Hematopoietic multipotent progenitor cell treated with erythropoietin and hydrocortisone succinate and interleukin-3 and kit ligand, for 6 days (in vitro differentiated cells): ENCODE measurements around the gene AOPEP.

Source experiments
- DNase-seq: peaks from one replicate; pipeline ENCODE4 v3.0.0-alpha.2; 2015

The AOPEP gene

GRCh38 chr9:94975480-94975879, 249.0 kb downstream of the AOPEP start:
- DNase-seq: no peak

- no peak for DNase-seq
These were observed 249.6 kb downstream of the AOPEP start for GRCh38 chr9:94976077-94976476.

DNA sequence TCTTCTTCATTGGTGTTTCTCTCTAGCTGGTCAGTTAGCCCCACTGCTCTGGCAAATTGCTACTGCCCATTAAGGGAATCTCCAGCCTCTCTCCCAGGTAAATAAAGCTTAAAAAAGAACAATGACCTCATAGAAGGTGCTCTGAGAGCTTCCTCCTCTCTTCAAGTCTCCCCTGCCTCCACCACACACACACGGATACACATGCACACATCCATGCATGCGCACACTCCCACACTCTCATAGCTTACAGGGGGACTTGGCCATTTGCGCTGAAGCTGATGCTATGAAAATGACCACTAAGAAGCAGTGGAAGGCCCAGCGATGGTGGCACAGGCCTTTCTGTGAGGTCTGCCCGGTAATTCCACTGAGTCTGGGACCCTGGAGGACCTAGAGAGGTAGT, 250.9 kb downstream of the AOPEP start:
- DNase-seq: no peak

GRCh38 chr9:94979904-94980507, 253.5 kb downstream of the AOPEP start:
- DNase-seq: no peak

DNA sequence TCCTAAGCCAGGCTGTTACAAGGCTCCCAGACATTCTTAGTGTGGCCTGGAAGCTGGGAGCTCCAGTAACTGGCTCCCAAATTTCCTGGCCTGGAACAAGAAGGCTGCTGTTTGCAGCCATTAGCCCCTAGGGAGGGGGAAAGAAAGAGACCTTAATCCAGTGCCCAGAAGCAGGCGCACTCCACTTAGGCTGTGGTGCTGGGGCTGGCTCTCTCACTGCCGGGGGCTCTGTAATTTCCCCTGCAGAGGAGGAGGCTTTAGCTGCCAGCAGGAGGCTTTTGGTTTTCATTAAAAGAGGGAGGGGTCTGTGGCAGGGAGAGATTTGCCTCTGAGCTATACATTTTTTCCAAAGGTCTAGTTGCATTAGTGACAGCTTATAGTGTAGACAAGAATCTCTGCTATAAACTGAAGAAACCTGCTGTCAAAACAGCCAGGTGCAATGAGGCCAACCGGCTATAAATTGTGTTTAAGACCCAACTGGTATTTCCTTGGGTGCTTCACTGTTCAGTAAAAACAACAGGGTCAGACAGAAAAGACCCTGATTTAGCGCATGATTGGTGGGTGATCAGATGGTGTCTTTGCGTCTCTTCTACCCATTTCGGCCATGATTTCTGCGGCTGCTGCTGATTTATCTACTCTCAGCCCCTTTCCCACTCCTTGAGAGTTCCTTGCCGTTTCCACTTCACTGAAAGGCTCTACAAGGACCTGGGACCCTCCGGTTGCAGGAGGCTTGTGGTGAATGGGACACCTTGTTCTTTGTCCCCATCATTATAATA, 254.6 kb downstream of the AOPEP start:
- DNase-seq: no peak

GRCh38 chr9:94981723-94982090, 255.2 kb downstream of the AOPEP start:
- no peak for DNase-seq

DNA sequence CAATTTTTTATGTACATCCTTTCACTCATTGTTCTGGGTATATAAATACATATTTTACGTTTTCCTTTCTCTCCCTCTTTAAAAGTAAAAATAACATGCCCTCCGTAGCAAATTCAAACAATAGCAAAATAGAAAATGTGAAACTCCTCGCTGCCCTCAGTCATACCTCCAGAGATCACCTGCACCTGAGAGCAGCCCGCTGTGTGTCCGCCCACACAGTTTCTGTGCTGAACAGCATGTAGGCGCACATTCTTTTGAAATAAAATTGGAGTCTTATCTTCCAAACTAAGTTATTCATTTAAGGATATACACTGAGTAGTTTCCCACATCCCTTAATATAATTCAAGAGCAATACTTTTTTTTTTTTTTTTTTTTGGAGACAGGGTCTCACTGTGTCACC, 255.7 kb downstream of the AOPEP start:
- no peak for DNase-seq

DNA sequence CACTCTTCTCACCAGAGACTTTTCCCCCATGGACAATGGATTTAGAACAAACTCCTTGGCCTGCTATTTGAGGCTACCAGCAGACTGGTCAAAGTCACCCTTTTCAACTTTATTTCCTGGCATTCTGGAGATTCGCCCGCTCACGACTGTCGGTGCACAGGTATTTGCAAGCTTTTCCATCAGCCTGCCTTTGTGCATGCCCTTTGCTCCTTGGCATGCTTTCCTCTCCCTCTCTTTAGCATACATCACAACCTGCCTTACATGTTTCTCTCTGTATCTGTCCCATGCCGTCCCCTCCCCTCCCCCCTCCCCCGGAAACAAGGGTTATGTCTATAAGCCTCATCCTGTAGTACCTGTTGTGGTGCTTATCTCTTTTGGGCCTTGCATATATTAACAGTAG, 257.1 kb downstream of the AOPEP start:
- DNase-seq: no peak

DNA sequence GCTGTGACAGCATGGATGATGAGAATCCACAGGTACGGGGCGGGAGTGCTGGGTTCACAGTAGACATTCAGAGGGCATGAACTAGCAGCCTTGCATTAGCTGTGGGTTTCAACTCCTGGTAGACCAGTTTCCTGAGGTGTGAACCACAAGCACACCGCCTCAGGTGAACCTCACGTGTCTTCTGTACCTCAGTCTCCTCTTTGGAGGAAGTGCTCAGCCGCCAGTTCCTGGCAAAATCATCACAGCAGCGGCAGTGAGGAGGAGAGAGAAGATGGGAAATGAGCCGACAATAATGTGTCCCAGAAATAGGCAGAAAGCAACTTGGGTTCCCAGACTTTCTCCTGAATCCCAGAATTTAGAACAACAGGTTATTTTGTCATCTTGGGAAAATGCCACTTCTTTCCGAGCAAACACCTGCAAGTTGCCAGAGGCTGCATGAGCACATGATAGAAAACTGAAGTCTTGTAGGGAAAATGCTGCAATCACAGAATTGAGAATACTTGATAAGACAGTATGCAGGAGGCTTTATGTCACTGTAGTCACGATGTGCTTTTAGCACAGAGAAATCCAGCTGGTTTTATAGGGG, 258.5 kb downstream of the AOPEP start:
- DNase-seq: no peak

DNA sequence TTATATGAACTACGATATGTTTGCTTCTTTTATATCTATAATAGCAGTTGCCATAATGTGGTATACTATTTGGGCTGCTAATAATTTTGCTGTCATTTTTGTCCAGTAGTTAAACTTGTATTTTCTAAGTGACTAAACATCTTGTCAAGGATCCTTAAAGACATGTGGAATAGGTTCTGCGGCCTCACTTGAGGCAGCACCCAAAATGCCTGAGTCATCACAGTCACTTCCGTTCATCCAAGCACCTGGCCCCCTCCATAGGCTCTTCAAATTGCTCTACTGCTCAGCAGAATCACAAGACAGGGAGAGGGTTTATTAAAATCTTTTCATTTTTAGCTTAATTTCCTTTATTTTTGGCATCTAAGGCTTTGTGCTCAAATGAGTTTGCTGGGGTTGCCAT, 259.1 kb downstream of the AOPEP start:
- DNase-seq: peak; percentile 6

- DNase-seq: no peak
These were observed 261.2 kb downstream of the AOPEP start for GRCh38 chr9:94987731-94988130.

DNA sequence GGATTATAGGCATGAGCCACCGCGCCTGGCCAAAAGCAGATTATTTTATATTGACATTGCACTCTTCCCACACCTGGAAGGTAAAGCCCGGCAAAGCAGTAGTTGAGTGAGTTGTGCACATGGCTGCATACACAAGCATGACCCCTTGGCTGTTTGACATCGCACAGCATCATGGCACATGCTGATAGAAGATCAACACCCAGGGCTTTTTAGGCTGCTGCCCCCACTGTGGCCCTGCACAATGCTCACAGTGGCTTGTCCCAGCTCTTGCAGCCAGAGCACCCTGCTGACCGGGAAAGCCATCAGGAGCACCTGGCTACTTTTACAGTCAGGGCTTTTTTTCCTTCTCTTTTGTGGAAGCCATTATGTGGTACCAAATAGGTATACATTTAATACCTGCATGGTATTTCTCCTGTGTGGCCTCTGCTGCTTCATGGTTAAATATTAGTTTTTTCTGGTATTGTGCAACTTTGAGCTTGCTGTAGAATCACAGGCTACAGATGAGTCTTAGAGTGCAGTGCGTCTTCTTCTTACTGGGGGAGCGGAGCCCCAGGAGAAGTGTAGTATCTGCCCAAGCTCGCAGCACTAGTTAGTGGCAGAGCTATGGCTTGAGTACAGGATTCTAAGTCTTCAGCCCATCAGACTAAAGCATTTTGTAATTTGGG, 264.5 kb downstream of the AOPEP start:
- no peak for DNase-seq

DNA sequence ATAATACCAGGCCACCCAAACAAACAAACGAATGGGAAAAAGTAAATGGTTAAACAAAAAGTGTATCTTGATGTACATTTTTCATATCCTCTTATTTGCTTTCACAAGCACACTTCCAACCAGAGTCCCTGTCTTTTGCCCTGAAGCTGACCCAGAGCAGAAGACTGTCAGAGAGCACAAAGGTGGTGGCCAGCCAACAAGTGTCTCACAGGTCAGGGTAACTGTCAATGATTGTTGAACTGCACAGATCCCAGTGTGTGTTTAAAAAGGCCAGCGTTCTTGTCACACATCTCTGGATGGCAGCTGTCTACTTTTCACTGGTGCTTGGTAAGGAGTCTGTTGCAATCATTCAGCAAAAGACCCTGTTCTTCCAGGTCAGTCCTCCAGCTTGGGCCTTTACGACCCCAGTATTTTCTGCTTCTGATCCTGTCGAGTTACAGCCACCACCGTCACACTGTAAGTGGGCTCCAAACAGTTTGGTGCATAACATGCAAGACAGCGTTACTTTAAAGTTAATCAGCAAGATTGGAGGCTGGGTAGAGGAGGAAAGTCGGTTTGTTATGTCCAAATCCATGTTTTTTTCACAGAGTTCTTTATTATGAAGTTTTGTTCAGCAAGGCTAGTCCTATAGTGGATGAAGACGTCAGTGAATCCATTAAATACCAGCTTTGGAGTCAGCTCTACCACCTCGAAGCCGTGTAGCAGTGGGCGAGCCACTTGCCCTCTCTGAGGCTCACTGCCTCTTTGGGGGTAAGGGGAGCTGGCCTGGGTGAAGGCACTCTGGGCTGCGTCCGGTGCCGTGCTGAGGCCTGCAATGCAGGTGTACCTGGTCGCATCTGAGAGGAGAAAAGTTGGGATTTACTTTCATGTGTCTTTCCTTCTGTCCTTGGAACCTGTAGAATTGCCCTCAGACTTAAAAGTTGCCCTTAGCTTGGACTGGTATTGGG, 265.7 kb downstream of the AOPEP start:
- no peak for DNase-seq

GRCh38 chr9:94993160-94993820, 266.8 kb downstream of the AOPEP start:
- DNase-seq: no peak

GRCh38 chr9:94993821-94994165, 267.3 kb downstream of the AOPEP start:
- no peak for DNase-seq

DNA sequence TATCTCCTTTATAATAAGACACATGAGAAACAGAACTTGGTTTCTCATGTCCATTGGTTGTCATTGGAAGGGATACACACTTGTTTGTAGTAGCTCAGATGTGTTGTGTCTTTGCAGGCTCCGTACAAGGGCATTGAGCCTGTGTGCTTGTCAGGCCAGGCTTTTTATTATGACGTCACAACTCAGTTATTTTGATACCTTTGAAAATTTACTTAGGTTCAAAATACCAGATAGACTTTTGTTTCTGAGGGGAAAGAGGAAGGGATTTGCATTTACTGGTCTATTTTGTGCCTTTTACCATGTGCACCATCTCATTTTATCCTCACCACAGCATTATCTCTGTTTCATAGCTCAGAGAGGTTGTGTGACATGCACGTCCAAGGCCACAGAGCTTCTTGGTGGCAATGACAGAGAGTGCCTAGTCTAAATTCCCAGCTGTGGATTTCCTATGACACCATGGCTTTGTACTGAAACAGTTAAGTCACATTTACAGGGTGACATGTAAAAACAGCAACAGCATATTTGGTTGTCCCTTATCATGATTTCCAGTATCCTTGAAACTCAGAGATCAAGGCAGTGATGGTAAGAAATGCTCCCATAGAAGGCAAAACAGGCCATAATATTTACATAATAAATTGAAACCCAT, 268.7 kb downstream of the AOPEP start:
- DNase-seq: no peak

DNA sequence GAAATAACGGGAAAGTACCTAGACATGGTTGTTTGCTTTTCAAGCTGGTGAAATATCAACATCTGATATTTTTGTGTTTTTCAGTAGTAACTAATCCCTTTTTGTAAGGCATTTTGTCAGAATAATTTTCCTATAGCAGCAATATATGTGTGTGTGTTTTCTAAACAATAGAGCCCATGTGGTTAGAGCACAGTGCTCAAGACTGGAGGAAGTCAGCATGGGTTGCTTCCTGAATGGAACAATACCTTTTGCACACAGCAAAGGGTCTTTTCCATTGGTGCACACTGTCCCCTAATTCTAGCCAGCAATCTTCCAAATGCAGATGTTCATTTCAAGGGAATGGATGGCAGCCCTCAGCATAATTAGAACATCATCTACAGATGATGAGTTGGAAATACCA, 270.1 kb downstream of the AOPEP start:
- DNase-seq: no peak

GRCh38 chr9:94997727-94998126, 271.2 kb downstream of the AOPEP start:
- DNase-seq: no peak

DNA sequence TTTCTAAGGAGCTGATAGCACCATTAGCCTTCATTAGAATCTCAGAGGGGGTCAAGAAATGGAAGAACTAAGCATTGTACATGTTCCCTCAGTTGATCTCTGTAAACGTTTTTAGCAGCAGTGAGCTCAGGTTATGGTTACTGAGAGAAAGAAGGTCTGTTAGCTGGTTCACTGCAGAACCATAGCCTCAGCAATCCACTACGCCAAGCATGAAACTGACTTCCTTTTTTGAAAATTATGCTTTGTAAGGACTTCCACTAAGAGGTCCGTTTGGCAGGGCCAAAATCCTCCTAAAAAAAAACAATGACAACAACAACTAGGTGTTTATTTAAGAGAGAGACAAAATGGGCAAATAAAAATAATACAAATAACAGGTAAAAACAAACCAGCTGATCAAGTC, 273.3 kb downstream of the AOPEP start:
- no peak for DNase-seq

DNA sequence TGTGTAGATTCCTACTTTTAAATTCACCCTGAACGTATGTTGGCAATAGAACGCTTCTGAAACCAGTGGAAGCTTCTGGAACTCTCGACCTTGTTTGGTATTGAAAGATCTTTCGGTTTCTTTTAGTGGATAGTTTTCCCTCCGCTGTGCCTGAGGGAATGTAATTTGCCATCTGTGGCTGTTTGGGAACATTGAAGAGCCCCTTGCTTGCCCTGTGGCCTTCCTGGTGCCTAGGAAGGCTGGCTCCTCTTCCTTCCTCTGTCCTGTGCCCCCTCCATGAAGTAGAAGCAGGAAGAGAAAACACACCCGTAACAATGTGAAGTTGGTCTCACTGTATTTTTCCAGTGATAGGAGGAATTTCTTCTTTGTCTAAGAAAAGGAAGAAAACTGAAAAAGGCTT, 274.3 kb downstream of the AOPEP start:
- DNase-seq: no peak

- DNase-seq: no peak
These were observed 275.2 kb downstream of the AOPEP start for GRCh38 chr9:95001720-95002119.
